Pancreas (tissue), 10 donors: ENCODE measurements around the gene ZNF697. TPM values are rescaled to one million over a fixed set of nuclear protein-coding genes. Genes with fewer than 3 reads are reported as not detected.

Source experiments
- ATAC-seq, 4 donors: fragments of 200-7000 bp; cut with Tn5 transposase; one replicate each; pipeline versions ENCODE4 v1.8.0 to v1.9.1; 2020; ENCODE audit warnings: mild to moderate bottlenecking in 4 of 4, moderate library complexity in 4 of 4
- DNase-seq, 6 donors: peaks; one replicate each; pipeline ENCODE4 v3.0.0-alpha.2; 2020
- FAIRE-seq: peaks from 2 replicates; lab custom pipeline; 2012; peaks lifted over from hg19 to GRCh38; lab: Jason Lieb, UNC
- H3K27ac ChIP-seq, 4 donors: fragments of 200-600 bp; sonication (generic); 1 replicate in 3 of 4; 2 replicates in 1 of 4; pipeline versions ENCODE4 v1.5.0 to v1.8.0; 2020
- H3K27me3 ChIP-seq, 4 donors: fragments of 200-600 bp; one replicate each; pipeline ENCODE4 v1.8.0; 2021
- H3K36me3 ChIP-seq, 3 donors: fragments of 200-600 bp; sonication (generic) in 1 of 3; one replicate each; pipeline versions ENCODE4 v1.5.0 to v1.8.0; 2020 to 2021
- H3K4me1 ChIP-seq, 3 donors: fragments of 200-600 bp; one replicate each; pipeline ENCODE4 v1.8.0; 2021
- H3K4me3 ChIP-seq, 4 donors: fragments of 200-600 bp; sonication (generic) in 2 of 4; one replicate each; pipeline versions ENCODE4 v1.5.0 to v1.8.0; 2020 to 2021
- H3K9me3 ChIP-seq, 4 donors: fragments of 200-600 bp; one replicate each; pipeline ENCODE4 v1.8.0; 2021
- WGBS, 2 donors: extraction: QIAGEN DNeasy Blood & Tissue Kit; methylation state at CpG; one replicate each; pipeline ENCODE4 v1.1.7; 2013; 5-methylcytosine and 5-hydroxymethylcytosine counted together
- intact Hi-C, 3 donors: fragments of 100-400 bp; cut with DNase I; formaldehyde crosslinking; loops; one replicate each; pipeline versions ENCODE4 v1.11.1 to v1.14.2; 2022
- polyA plus RNA-seq, 2 donors: library from polyadenylated mRNA; stranded (reverse); fragments of 200-250 nt; gene quantifications; one replicate each; pipeline ENCODE4 v1.2.3, GENCODE V29; 2013
- total RNA-seq, 6 donors: library from RNA; stranded (reverse); fragmentation: NEBNext Ultra II Directional in 4 of 6; extraction: Animal tissue kit (Norgen Biotek cat#: 25700) in 4 of 6; gene quantifications; one replicate each; pipeline versions ENCODE4 v1.2.1 to v1.2.4, GENCODE V29; 2021 to 2023
- TF ChIP-seq, protein P1 (sequence below), 4 donors: fragments of 200-600 bp; sonication (generic) in 3 of 4; IDR thresholded peaks; one replicate each; pipeline versions ENCODE4 v1.5.0 to v1.8.0; 2021; ENCODE audit warnings: antibody characterized with exemption in 4 of 4
- donor health status: healthy with polysubstance abuse.
- donor health status: DM: no; HTN: no; CAD: no; lungs with moderate emphysema.
- donor health status: DM: no; HTN: no; CAD: no.
- donor health status: control.
- donor health status: control.
- donor health status: Bipolar disorder and iron deficiency.
- donor health status: DM: yes; HTN: yes; CAD: no.
- donor health status: DM: no; HTN: no; CAD: no.
- donor health status: DM: no; HTN: no; CAD: no.
- donor health status: DM: yes; HTN: yes; CAD: no.

ZNF697 gene
- total and polyA plus RNA-seq, 8 donors = 1.3 to 5.9 (median 3.1) TPM

DNA sequence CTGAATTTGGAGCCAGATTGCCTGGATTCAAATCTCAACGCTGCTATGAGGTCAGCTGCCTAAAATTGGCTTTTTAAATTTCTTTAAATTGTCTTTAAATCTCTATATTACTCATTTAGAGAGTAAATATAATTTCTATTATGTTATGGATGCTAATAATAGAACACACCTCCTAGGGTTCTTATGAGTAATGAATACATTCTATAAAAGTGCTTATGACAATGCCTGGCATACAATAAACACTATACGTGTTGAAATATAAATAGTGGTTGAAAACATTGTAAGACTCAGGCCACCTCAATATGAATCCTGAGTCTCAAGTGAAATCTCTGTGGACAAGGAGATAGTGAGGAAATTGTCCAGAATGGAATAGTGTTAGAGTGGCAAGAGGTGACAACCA, 32.7 kb upstream of the ZNF697 start:
- TF ChIP-seq, protein P1, sequence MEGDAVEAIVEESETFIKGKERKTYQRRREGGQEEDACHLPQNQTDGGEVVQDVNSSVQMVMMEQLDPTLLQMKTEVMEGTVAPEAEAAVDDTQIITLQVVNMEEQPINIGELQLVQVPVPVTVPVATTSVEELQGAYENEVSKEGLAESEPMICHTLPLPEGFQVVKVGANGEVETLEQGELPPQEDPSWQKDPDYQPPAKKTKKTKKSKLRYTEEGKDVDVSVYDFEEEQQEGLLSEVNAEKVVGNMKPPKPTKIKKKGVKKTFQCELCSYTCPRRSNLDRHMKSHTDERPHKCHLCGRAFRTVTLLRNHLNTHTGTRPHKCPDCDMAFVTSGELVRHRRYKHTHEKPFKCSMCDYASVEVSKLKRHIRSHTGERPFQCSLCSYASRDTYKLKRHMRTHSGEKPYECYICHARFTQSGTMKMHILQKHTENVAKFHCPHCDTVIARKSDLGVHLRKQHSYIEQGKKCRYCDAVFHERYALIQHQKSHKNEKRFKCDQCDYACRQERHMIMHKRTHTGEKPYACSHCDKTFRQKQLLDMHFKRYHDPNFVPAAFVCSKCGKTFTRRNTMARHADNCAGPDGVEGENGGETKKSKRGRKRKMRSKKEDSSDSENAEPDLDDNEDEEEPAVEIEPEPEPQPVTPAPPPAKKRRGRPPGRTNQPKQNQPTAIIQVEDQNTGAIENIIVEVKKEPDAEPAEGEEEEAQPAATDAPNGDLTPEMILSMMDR (IDR thresholded peaks at IDR 0.05) = no peak
- no peaks in the 10 kb centered on the region for H3K9me3 ChIP-seq
- no peak overlapping the region for H3K4me3 ChIP-seq
- intact Hi-C loops = no loop called here
- H3K4me1 ChIP-seq = no peaks in the 10 kb centered on the region
- FAIRE-seq = no peak
- ATAC-seq = no peak
- H3K27me3 ChIP-seq = no peaks in the 10 kb centered on the region
- no peak for DNase-seq
- no peaks in the 10 kb centered on the region for H3K36me3 ChIP-seq
- 79 to 86% methylated on average over 2 of the region's 2 CpGs for WGBS, 2 donors
- no peak overlapping the region for H3K27ac ChIP-seq

DNA sequence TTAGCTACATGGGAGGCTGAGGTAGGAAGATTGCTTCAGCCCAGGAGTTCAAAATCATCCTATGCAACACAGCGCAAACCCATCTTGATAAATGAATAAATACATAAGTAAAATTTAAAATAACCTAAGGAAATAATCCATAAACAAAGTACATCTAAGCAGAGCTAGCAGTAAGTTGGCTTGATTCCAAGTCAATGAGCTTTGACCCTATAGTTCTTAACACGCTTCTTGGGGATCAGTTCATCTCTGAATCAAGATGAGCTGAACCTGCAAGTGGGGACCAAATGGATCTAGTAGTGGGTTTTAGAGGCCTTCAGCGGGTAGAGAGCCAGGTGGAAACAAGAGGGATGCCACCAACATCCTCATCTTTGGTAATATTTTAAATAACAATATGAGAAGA, 32.1 kb upstream of the ZNF697 start:
- peaks cover 0 to 2% (median 2%) of the 10 kb centered on the region in 3 donors for H3K4me1 ChIP-seq
- H3K36me3 ChIP-seq = no peaks in the 10 kb centered on the region
- FAIRE-seq (no peak), ATAC-seq (no peak), DNase-seq (no peak)
- TF ChIP-seq, protein P1 (IDR thresholded peaks at IDR 0.05) = no peak
- no peaks in the 10 kb centered on the region for H3K27me3 ChIP-seq
- H3K4me3 ChIP-seq = no peak overlapping the region
- no peak overlapping the region for H3K27ac ChIP-seq
- WGBS, 2 donors = 89 to 93% methylated on average over 3 of the region's 3 CpGs
- H3K9me3 ChIP-seq = no peaks in the 10 kb centered on the region
- intact Hi-C loops = no loop called here

DNA sequence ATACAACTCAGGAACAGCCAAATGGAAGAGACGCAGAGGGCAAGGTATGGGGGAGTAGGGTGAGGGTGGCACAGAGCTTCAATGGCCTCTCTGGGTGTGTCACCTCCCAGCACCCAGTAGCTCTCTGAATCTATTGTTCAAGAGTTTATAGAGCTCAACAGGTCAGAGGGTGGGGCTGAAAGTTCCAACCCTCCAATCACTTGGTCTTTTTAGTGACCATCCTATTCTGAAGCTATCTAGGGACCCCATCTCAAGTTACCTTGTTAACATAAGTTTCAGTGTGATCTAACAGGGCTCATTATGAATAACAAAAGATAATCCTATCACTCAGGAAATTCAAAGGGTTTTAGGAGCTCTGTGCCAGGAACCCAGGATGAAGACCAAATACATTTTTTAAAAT, 31.2 kb upstream of the ZNF697 start:
- no peak for FAIRE-seq
- Histone ChIP-seq H3K9me3 (no peaks in the 10 kb centered on the region), H3K36me3 (no peaks in the 10 kb centered on the region), H3K27ac (no peak overlapping the region), H3K4me1 (peaks cover 0 to 10% (median 5%) of the 10 kb centered on the region in 3 donors), H3K27me3 (no peaks in the 10 kb centered on the region), H3K4me3 (no peak overlapping the region)
- no peak for ATAC-seq
- TF ChIP-seq, protein P1 (IDR thresholded peaks at IDR 0.05) = no peak
- 95 to 100% methylated on average over 1 of the region's 1 CpG for WGBS, 2 donors
- intact Hi-C loops = loop anchor here in 1 of 3 donors (10.0 kb wide), 1 partner anchor 134 kb away; no protein-coding TSS in a partner anchor
- DNase-seq = no peak

DNA sequence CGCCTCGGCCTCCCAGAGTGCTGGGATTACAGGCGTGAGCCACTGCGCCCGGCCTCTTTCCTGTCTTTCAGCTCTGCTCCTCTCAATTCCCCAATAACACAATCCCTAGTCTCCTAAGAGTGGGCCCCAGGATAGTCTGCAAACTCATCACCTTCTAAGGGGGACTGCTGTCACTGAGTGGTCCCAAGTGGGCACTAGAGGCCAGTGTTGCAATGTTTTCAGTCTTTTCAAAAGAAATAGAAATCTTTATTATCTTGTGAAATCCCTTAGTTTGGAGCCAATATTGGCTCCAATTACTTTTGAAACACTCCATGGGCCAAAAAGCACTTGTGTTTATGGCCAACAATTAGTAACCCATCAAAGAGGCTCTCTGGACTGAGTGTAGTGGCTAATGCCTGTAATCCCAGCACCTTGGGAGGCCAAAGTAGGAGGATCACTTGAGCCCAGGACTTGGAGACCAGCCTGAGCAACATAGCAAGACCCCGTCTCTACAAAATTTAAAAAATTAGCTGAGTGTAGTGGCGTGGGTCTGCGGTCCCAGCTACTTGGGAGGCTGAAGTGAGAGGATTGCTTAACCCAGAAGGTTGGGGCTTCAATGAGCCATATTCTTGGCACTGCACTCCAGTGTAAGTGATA, 28.6 kb upstream of the ZNF697 start:
- Histone ChIP-seq H3K36me3 (no peaks in the 10 kb centered on the region), H3K4me1 (peaks cover 0 to 11% (median 7%) of the 10 kb centered on the region in 3 donors), H3K4me3 (no peak overlapping the region), H3K27me3 (no peaks in the 10 kb centered on the region), H3K27ac (peak overlapping the region; percentile 29 to 73 (median 55)), H3K9me3 (no peaks in the 10 kb centered on the region)
- WGBS, 2 donors = 59 to 71% methylated on average over 7 to 8 of the region's 8 CpGs
- FAIRE-seq (no peak), DNase-seq (peak in 1 of 6 donors; percentile 33), ATAC-seq (peak; percentile 9 to 48 (median 34))
- intact Hi-C loops = loop anchor here in 1 of 3 donors (10.0 kb wide), 1 partner anchor 132 kb away; no protein-coding TSS in a partner anchor
- TF ChIP-seq, protein P1 (IDR thresholded peaks at IDR 0.05) = no peak
